ENCODE measurements around the gene OSBPL1A. TPM values are rescaled to one million over a fixed set of nuclear protein-coding genes. Genes with fewer than 3 reads are reported as not detected.

The OSBPL1A gene
- total and polyA plus RNA-seq, 2 experiments from 2014 or later = 14.9 to 24.1 TPM

- Histone ChIP-seq H3K4me3 (no peak overlapping the region), H4K20me1 (ENCODE audit: insufficient read depth) (no peaks in the 10 kb centered on the region), H3K79me2 (ENCODE audit: insufficient read depth) (no peaks in the 10 kb centered on the region), H3K9me2 (ENCODE audit: insufficient read depth) (no peaks in the 10 kb centered on the region), H3K27me3 (replicated peaks; ENCODE audit: insufficient read depth) (no peaks in the 10 kb centered on the region), H3K36me3 (ENCODE audit: low read depth) (no peaks in the 10 kb centered on the region), H3K27ac (no peak overlapping the region), H3K9me3 (ENCODE audit: low read depth) (no peaks in the 10 kb centered on the region), H3F3A (ENCODE audit: insufficient read depth) (peaks cover 12% of the 10 kb centered on the region; the same call in 1 of the 2 replicates), H3K4me1 (ENCODE audit: insufficient read depth) (peaks cover 13% of the 10 kb centered on the region), H3K4me2 (ENCODE audit: unreplicated experiment) (peak overlapping the region; percentile 40), H3K9ac (no peak overlapping the region), H2AFZ (0 out of 2 replicates have a peak overlapping the region, but pooled peaks have one; percentile 24)
- WGBS, 2 experiments (ENCODE audit: low coverage in 1 of 2, low lambda C conversion rate in 2 of 2, missing lambda C conversion rate in 2 of 2) = 24% methylated on average over 2 of the region's 2 CpGs
- peak; percentile 44 for DNase-seq
- TF ChIP-seq EZH2phosphoT487 (IDR thresholded peaks at IDR 0.05; ENCODE audit: insufficient read depth, low read depth) (no peak), EZH2 (IDR thresholded peaks at IDR 0.05; ENCODE audit: insufficient read depth, poor library complexity, severe bottlenecking) (no peak)
- in situ Hi-C loops (cut with MboI) = no loop called here
Measured at GRCh38 chr18:24181806-24182205, 215.8 kb downstream of the OSBPL1A start.

DNA sequence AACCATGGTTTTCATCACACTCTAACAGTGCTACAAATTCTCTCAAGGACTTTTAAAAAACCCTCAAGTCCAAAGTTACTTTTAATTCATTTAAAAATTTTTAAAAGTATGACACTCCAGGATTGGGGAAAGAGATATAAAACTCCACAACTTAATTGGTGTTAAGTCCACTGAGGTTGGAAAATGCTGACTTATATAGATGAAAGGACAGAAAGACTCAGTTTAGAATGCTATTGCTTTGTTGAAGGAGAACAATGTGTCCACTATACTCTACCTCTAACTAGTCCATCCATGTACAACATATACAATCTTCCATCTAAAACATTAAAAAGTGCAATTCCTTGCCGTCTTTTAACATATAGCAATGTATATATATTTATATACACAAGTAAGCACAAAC is 217.6 kb downstream of the OSBPL1A start:
- H3F3A ChIP-seq (ENCODE audit: insufficient read depth) = peaks cover 12% of the 10 kb centered on the region; the same call in 1 of the 2 replicates
- H3K79me2 ChIP-seq (ENCODE audit: insufficient read depth) = no peaks in the 10 kb centered on the region
- H3K27me3 ChIP-seq (replicated peaks; ENCODE audit: insufficient read depth) = no peaks in the 10 kb centered on the region
- no peaks in the 10 kb centered on the region for H3K36me3 ChIP-seq (ENCODE audit: low read depth)
- H2AFZ ChIP-seq = no peak overlapping the region
- H3K9ac ChIP-seq = no peak overlapping the region
- DNase-seq = no peak
- in situ Hi-C loops (cut with MboI) = no loop called here
- peaks cover 13% of the 10 kb centered on the region for H3K4me1 ChIP-seq (ENCODE audit: insufficient read depth)
- 89 to 95% methylated on average over 1 of the region's 1 CpG for WGBS, 2 experiments (ENCODE audit: low coverage in 1 of 2, low lambda C conversion rate in 2 of 2, missing lambda C conversion rate in 2 of 2)
- H4K20me1 ChIP-seq (ENCODE audit: insufficient read depth) = no peaks in the 10 kb centered on the region
- H3K4me2 ChIP-seq (ENCODE audit: unreplicated experiment) = no peak overlapping the region
- H3K27ac ChIP-seq = no peak overlapping the region
- no peak overlapping the region for H3K4me3 ChIP-seq
- no peaks in the 10 kb centered on the region for H3K9me3 ChIP-seq (ENCODE audit: low read depth)
- H3K9me2 ChIP-seq (ENCODE audit: insufficient read depth) = no peaks in the 10 kb centered on the region
- TF ChIP-seq EZH2 (IDR thresholded peaks at IDR 0.05; ENCODE audit: insufficient read depth, poor library complexity, severe bottlenecking) (no peak), EZH2phosphoT487 (IDR thresholded peaks at IDR 0.05; ENCODE audit: insufficient read depth, low read depth) (no peak)

DNA sequence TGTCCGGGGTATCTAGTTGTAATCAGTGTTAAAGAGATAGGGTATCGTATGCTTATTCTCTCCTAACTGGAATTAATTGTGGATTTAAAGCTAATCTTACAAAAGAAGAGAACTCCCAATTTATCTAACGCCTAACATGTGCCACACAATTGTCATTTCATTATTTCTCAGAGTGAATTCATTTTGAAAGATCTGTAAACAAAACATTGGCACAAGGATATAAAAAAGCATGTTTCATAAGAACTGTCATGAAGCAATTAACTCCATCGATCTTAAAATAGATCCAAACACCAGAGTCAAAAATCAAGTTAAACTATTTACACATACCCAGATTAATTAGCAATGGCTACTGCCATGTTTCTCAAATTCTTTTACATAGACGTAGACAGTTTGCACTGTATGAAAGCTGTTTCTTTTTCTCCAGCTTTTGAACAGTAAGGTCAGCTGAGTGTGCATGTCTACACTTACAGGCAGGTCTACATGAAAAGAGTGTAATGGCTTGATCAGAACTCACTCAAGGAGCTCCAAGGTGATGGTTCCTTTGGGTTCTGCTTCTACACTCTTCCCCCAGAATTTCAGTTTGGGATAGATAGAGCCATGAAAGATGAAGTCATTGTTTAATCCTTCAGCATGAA is 220.0 kb downstream of the OSBPL1A start:
- WGBS, 2 experiments (ENCODE audit: low coverage in 1 of 2, low lambda C conversion rate in 2 of 2, missing lambda C conversion rate in 2 of 2) = 71 to 73% methylated on average over 5 of the region's 5 CpGs
- peaks cover 12% of the 10 kb centered on the region; the same call in 1 of the 2 replicates for H3F3A ChIP-seq (ENCODE audit: insufficient read depth)
- H3K27me3 ChIP-seq (replicated peaks; ENCODE audit: insufficient read depth) = no peaks in the 10 kb centered on the region
- in situ Hi-C loops (cut with MboI) = no loop called here
- no peaks in the 10 kb centered on the region for H3K79me2 ChIP-seq (ENCODE audit: insufficient read depth)
- H3K36me3 ChIP-seq (ENCODE audit: low read depth) = no peaks in the 10 kb centered on the region
- no peak overlapping the region for H3K27ac ChIP-seq
- H3K4me2 ChIP-seq (ENCODE audit: unreplicated experiment) = no peak overlapping the region
- no peaks in the 10 kb centered on the region for H3K9me2 ChIP-seq (ENCODE audit: insufficient read depth)
- no peaks in the 10 kb centered on the region for H4K20me1 ChIP-seq (ENCODE audit: insufficient read depth)
- no peak overlapping the region for H2AFZ ChIP-seq
- no peak for DNase-seq
- no peak overlapping the region for H3K9ac ChIP-seq
- TF ChIP-seq EZH2phosphoT487 (IDR thresholded peaks at IDR 0.05; ENCODE audit: insufficient read depth, low read depth) (no peak), EZH2 (IDR thresholded peaks at IDR 0.05; ENCODE audit: insufficient read depth, poor library complexity, severe bottlenecking) (no peak)
- no peaks in the 10 kb centered on the region for H3K9me3 ChIP-seq (ENCODE audit: low read depth)
- H3K4me1 ChIP-seq (ENCODE audit: insufficient read depth) = peaks cover 13% of the 10 kb centered on the region
- no peak overlapping the region for H3K4me3 ChIP-seq

DNA sequence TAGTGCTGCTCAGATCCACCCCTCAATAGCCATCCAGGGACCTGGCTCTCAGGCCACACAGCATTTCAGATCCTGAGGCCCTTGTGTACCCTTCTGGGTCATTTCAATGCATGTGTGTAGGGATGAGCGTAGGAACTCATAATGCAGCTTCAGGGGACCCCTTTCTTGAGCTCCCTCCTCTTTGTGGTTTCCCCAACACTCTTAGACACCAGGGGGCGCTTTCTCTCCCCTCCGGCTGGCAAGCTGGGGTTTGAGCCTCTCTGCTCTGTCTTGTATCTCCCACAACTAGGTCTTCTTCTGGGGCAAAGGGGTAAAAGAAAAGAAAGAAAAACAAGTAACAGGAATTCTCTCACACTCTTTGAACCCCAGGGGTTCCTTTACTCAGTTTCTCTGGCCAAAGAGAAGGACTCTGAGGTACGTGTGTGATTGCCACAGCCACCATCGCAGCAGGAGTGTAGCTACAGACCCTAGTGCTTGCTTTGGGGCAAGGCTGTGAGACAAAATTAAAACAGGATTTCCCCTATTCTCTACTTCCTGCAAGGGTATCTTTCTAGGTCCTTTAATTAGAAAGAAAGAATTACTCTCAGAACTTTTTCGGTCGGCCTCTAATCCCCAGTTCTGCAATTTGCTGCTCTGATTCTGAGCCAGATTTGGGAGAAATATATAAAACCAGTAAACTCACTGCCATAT is 220.8 kb downstream of the OSBPL1A start:
- in situ Hi-C loops (cut with MboI) = no loop called here
- no peak overlapping the region for H2AFZ ChIP-seq
- H3K9me2 ChIP-seq (ENCODE audit: insufficient read depth) = no peaks in the 10 kb centered on the region
- no peaks in the 10 kb centered on the region for H3K9me3 ChIP-seq (ENCODE audit: low read depth)
- no peak for TF ChIP-seq EZH2 (IDR thresholded peaks at IDR 0.05; ENCODE audit: insufficient read depth, poor library complexity, severe bottlenecking)
- no peak for TF ChIP-seq EZH2phosphoT487 (IDR thresholded peaks at IDR 0.05; ENCODE audit: insufficient read depth, low read depth)
- H4K20me1 ChIP-seq (ENCODE audit: insufficient read depth) = no peaks in the 10 kb centered on the region
- H3K27ac ChIP-seq = no peak overlapping the region
- no peak overlapping the region for H3K9ac ChIP-seq
- H3F3A ChIP-seq (ENCODE audit: insufficient read depth) = peaks cover 7% of the 10 kb centered on the region; the same call in 1 of the 2 replicates
- H3K36me3 ChIP-seq (ENCODE audit: low read depth) = no peaks in the 10 kb centered on the region
- whole genome bisulfite sequencing, 2 experiments (ENCODE audit: low coverage in 1 of 2, low lambda C conversion rate in 2 of 2, missing lambda C conversion rate in 2 of 2) = 67 to 70% methylated on average over 7 of the region's 7 CpGs
- H3K79me2 ChIP-seq (ENCODE audit: insufficient read depth) = no peaks in the 10 kb centered on the region
- H3K4me2 ChIP-seq (ENCODE audit: unreplicated experiment) = no peak overlapping the region
- peaks cover 7% of the 10 kb centered on the region for H3K4me1 ChIP-seq (ENCODE audit: insufficient read depth)
- H3K4me3 ChIP-seq = no peak overlapping the region
- DNase-seq = peak; percentile 66
- no peaks in the 10 kb centered on the region for H3K27me3 ChIP-seq (replicated peaks; ENCODE audit: insufficient read depth)

Data from GM23248 (cell line).